Measurements from ENCODE around the gene GPA33.

GPA33 gene

GRCh38 chr1:167090314-167090942 lies at the start of gene GPA33:
Gene GPA33 (minus strand): TSS chr1:167090377. CDS start chr1:167090287, 90 bp downstream.
- DNase-seq: no peak

- no peak for DNase-seq
Measured at GRCh38 chr1:167138703-167139102, 48.5 kb upstream of the GPA33 start.

GRCh38 chr1:167137793-167138510 lies 47.8 kb upstream of the GPA33 start:
- DNase-seq: no peak

GRCh38 chr1:167137332-167137781 lies 47.2 kb upstream of the GPA33 start:
- no peak for DNase-seq

GRCh38 chr1:167136806-167137205 lies 46.6 kb upstream of the GPA33 start:
- no peak for DNase-seq

- DNase-seq: no peak
Measured at GRCh38 chr1:167136191-167136614, 46.0 kb upstream of the GPA33 start.

- no peak for DNase-seq
Measured at GRCh38 chr1:167135281-167135840, 45.2 kb upstream of the GPA33 start.

GRCh38 chr1:167132301-167133010 lies 42.3 kb upstream of the GPA33 start:
- no peak for DNase-seq

- no peak for DNase-seq
Measured at GRCh38 chr1:167130829-167131510, 40.8 kb upstream of the GPA33 start.

GRCh38 chr1:167128261-167129227 lies 38.4 kb upstream of the GPA33 start:
- DNase-seq: no peak

GRCh38 chr1:167127661-167128060 lies 37.5 kb upstream of the GPA33 start:
- no peak for DNase-seq

- DNase-seq: no peak
Measured at GRCh38 chr1:167127236-167127635, 37.1 kb upstream of the GPA33 start.

- no peak for DNase-seq
Measured at GRCh38 chr1:167126811-167127210, 36.6 kb upstream of the GPA33 start.

- DNase-seq: no peak
Measured at GRCh38 chr1:167126317-167126716, 36.1 kb upstream of the GPA33 start.

- no peak for DNase-seq
Measured at GRCh38 chr1:167122568-167122967, 32.4 kb upstream of the GPA33 start.

GRCh38 chr1:167122121-167122480 lies 31.9 kb upstream of the GPA33 start:
- no peak for DNase-seq

GRCh38 chr1:167121375-167122120 lies 31.4 kb upstream of the GPA33 start:
- DNase-seq: peak; percentile 73

GRCh38 chr1:167120899-167121298 lies 30.7 kb upstream of the GPA33 start:
- DNase-seq: no peak

- DNase-seq: no peak
Measured at GRCh38 chr1:167119696-167120095, 29.5 kb upstream of the GPA33 start.

GRCh38 chr1:167118188-167118587 lies 28.0 kb upstream of the GPA33 start:
- no peak for DNase-seq

- DNase-seq: no peak
Measured at GRCh38 chr1:167117225-167117624, 27.0 kb upstream of the GPA33 start.
